ENCODE data around the gene PODXL2.

Gene PODXL2

DNA sequence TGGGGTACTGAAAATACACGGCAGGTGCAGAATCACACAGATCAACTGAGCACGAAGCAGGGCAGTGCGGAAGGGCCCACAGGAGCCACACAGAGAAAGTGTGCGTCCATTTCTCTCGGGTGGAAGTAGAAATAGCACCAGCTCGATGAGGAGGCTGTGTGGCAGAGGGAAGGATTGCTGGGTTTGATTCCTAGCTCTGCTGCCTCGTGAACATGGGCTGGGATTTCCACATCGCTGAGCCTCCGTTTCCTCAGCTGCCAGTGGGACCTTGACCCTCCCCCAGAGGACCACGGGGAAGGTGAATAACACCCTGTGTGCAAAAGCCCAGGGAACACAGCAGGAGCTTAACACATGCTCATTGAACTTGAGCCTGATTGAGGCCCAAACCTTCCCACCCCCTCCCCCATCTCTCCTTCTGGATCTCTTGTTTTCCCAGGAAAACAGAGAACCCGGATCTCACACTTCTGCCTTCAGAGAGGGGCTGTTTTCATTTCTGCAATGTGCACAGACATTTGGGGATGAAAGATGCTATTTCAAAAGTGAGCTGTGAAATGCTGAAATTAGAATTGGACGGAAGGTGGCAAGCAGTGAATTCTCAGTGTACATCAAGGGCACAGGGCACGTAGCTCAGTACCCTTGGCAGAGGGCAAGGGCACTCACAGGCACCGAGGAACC lies 82.2 kb downstream of the PODXL2 start:
- DNase-seq = no peak

- no peak for DNase-seq
Measured at GRCh38 chr3:127711896-127712295, 82.9 kb downstream of the PODXL2 start.

- DNase-seq = no peak
Measured at GRCh38 chr3:127712461-127712860, 83.5 kb downstream of the PODXL2 start.

DNA sequence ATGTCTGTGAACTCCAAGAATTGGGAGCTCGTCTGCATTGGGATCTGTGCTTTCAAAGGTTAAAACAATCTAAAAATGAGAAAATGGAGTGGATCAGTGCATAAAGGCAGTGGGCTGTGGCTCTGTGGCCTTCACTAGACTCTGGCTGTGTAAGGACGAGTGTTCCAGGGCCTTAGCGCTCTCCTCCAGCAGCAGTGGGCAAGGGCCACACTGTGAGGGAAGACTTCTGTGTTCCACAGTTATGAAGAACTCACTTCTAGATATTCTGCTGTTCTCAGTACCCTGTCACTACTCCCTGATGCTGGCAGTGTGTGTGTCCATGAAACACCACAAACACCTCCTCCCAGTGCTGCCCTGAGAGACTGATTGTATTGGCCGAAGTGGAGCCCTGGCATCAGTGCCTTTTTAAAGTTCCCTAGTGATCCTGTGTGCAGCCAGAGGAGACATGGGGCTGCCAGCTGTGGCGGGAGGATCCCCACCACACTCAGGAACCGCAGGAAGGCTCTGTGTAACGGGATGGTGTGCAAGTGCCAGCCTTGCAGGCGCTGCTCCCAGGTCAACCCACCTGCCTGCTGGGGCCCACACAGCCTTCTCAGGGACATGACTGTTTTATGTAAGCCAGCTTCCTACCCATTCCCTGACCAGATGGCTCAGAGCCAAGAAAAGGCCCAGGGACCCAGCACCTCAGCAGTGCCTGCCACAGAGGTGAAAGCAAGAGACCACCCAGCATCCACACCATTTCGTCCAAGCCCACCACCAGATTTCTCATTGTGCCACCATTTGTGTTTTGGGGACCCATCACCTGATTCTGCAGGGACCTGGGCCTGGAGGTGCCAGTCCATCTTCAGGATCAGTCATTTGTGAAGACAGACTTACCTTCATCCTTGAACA lies 84.1 kb downstream of the PODXL2 start:
- DNase-seq = no peak

DNA sequence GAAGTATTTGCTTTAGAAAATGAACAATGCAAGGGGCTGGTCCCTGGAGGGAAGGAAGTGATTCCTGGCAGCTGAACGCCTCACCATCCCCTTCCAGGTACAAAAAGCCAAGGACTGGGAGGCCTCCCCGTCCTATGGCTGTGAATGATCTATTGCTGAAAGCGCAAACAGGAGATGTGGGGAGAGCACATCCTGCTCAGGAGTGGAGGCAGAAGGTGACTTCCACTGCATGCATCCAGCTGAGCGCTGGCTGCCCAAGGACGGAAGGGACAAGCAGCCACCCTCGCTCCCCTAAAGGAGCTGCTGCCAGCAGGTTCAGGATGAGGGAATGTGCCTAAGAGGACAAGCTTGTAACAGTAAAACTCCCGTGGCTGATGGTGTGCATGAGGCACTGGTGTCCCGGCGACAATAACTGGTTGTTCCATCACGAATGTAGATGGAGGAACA lies 85.2 kb downstream of the PODXL2 start:
- no peak for DNase-seq

- no peak for DNase-seq
Measured at GRCh38 chr3:127714866-127715265, 85.9 kb downstream of the PODXL2 start.

GRCh38 chr3:127715532-127715931 lies 86.5 kb downstream of the PODXL2 start:
- DNase-seq = no peak

DNA sequence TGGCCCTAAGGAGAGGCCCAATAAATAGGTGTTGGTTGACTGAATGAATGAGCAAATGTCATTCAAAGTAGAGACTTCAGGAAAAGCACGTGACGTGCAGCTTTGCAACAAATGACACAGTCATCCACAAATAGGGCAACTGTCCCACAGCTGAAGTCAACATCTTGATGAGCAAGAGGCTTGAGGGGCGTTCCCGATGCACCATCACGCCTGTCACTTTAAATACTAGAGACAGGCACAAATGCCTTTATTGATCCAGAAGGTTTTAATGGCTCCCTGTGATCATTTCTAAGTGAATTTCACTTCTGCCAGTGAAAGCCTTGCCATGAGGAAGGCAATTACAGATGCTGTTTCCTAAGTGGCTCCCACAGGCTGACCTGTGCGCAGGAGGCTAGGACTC lies 87.4 kb downstream of the PODXL2 start:
- DNase-seq = no peak

DNA sequence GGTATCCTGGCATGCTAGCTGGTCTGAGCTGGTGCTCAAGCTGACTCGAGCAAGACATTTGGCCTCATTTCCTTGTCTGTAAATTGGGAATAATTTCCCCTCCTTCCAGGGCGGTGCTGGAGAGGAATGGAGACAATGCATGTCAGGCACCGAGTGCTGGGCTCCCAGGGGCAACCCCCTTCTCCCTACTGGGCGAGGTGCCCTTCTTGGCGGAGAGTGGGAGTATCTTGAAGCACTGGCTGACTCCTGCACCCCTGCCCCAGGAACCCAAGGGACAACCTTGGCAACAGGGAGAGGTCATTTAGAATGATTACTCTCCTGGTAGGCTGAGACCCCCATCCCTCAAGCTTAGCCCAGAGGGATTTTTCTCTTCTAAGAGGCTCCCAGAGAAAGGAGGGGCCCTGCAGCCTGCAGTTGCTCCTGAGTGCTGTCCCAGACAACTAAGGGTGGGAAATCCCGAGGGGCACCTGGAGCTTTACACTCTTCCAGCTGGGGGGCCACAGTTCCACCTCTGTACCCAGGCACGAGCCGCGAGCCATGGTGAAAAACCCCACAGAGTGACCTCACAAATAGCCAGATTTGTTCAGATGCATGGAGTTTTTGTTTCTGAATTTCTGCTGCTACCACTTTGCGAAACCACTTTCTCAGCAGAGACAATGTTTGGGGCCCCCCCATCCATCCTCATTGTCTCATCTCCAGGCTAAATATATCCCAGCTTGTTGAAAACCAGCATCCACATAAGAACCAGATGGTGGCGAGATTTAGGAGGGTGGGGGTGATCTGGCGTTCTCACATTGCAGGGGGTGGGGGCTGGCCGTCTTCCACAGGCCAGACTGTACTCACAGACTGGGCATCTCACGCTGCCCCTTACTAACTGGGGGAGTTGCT lies 88.6 kb downstream of the PODXL2 start:
- no peak for DNase-seq

DNA sequence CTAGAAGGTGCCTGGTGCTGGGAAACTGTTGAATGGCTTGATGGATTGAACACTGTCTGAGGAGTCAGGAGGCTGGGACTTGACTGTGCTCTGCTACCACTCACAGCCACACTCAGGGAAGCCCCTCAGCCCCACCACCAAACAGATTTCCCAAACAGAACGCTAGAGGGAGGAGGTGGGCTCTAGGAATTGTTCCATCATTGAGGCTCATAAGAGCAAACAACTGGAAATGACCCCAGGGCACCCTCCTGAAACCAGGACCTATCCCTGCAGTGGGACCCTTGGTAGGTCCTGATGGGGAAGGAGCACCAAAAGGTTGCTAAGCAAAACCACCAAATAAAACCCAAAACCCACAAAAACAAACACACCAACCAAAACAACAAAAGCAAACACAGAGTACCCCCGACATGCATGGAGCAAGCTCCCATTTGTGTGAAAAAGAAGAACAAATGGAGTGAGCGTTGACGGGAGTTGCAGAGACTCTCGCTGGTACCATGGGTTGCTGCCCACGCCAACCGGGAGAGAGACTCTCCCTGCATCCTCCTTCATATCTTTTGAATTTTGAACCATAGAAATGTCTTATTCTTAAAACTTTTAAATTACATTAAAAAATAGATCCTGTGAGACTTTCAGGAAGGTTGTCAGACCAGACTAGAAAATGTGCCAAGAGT lies 89.4 kb downstream of the PODXL2 start:
- no peak for DNase-seq

GRCh38 chr3:127718916-127719290 lies 89.9 kb downstream of the PODXL2 start:
- DNase-seq = no peak

GRCh38 chr3:127719369-127719768 lies 90.4 kb downstream of the PODXL2 start:
- DNase-seq = no peak

DNA sequence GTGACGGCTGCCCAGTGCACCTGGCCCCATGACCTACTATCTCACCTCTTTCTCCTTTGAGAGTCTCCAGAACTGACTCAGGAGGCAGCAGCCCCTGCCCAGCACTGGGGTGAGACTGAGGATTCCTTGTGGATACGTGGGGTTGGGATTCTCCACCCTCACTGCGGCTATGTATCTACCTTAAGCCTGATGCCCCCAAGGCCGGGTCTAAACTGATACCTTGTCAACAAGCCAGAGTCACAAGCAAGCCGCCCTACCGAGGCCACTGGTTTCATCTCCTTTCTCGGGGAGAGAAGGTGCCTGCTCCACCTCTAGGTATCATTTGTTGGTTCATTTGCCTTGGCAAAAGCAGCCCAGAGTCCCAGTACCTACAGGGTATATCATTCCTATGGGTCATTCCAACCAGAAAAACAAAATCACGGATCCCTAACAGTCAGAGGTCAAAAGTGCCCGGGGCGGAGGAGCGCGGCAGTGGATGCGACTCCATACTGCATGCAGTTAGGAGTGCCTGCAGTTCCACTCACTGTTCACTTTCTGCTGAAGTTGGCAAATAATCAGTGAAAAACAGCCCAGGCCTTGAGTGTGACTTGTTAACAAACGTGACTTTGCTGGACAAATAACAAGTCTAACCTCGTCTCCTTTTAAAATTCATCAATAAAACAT lies 91.3 kb downstream of the PODXL2 start:
- DNase-seq = no peak

DNA sequence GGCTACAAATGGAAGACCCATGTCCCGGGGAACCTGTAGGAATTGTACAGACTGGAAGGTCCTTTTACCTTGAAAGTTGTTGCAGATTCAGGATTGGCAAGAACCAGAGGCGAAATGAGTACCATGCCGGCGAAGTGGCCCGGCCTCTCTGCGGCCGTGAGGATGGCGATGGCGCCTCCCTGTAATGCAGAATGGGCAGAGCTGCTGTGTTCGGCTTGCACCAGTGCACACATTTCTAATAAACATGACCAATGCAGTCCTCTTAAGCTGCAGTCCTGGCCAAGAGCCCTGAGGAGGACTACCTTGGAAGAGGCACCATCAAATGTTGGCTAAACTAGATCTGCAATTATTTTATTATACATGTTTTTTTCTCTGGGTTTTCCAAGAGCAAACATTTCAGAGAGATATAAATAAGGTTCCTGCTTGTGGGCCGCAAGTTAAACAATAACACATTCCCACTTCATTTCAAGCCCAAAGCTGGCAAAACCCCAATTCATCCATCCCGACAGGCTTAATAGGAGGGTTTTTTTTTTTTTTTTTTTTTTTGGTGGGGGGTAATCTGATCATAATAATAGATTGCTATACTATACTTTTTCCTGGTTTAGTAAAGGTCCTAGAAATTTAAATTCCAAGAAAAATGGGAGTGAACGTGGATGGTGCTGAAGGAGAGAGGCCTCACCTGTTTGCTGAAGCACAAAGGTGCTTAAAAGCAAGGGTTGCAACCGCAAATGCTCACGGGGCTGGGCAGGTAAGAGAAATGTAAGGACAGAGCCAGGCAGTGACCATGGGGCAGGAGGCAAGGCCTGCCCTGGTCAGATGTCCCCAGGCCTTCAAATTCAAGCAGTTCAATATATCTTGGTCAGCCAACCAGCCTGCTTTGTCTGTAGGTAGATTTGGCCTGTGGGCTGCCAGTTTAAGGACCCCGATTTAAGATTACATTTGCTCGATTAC lies 92.3 kb downstream of the PODXL2 start:
- DNase-seq = no peak

GRCh38 chr3:127722091-127722784 lies 93.3 kb downstream of the PODXL2 start:
- no peak for DNase-seq

Data from CD4-positive, alpha-beta T cell treated with Interleukin-17A for 4 hours (primary cell).